Mesenteric fat pad (tissue), 1 donor: Measurements from ENCODE around the gene HSFX3. TPM values are rescaled to one million over a fixed set of nuclear protein-coding genes. Genes with fewer than 3 reads are reported as not detected.
"Not testable (repeated sequence)": the region's sequence is repeated elsewhere in the genome, so short reads cannot be mapped to it uniquely, and the experiment has no call there.

ENCODE experiments used
- DNase-seq: peaks from one replicate; pipeline ENCODE4 v3.0.0-alpha.2; 2020; ENCODE audit warnings: low spot score
- long read RNA-seq: library from polyadenylated mRNA; unstranded; transcript quantifications from one replicate; pipeline ENCODE4 v2.0.0, GENCODE V29; 2020
- total RNA-seq: library from RNA; stranded (reverse); fragmentation: NEBNext Ultra II Directional; extraction: Animal tissue kit (Norgen Biotek cat#: 25700); gene quantifications from one replicate; pipeline ENCODE4 v1.2.1, GENCODE V29; 2021
- donor health status: DM: yes; HTN: yes; CAD: no.

The HSFX3 gene
- total RNA-seq: not detected
- long read RNA-seq: 0 reads

DNA sequence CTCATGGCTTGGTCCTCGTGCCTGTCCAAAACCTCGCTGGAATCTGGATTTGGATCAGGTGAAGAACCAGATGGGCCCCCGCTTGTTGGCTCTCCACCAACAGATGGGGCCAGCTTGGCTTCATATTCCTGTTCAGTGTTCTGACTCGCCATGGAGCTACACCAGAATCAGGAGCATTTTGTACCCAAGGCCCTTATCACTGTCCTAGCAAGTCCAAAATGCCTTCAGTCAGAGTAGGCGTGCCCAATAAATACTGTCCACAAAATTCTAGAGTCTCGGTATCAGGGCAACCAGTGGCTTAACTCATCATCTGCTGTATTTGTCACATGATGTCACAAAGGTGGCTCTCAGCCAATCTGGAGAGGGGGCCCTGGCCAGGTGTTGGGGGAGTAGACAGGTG is at the start of gene HSFX3:
HSFX3 (minus strand) TSS at position 224 of the 400 bp plus-strand sequence; CDS start at position 152, 72 bp downstream.
- not testable (repeated sequence) for DNase-seq

- not testable (repeated sequence) for DNase-seq
These were observed 48.9 kb upstream of the HSFX3 start for GRCh38 chrX:149598603-149599002.

- not testable (repeated sequence) for DNase-seq
These were observed 46.2 kb upstream of the HSFX3 start for GRCh38 chrX:149595943-149596342.

DNA sequence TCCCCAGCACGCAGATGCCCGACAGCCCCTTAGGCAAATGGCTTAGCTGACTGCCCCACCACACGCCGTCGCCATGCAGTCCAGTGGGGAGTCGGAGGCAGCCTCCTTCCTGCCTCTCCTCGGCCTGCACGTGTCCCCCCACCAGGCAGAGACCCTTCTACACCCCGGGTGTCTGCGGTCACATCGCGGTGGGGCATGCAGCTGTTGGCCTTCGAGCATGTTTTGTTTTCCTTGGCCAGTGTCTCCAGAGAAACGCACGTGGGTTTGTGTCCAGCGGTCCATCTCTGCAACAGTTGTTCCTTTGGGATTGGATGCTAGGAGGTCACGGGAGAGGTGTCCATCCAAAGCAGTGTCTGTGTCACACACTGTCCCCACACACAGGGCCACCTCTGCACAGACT is 45.5 kb upstream of the HSFX3 start, which contains the start of gene HSFX2:
HSFX2 (minus strand) TSS at position 101 of the 400 bp plus-strand sequence. CDS start 614 bp downstream, outside the sequence.
- not testable (repeated sequence) for DNase-seq

DNA sequence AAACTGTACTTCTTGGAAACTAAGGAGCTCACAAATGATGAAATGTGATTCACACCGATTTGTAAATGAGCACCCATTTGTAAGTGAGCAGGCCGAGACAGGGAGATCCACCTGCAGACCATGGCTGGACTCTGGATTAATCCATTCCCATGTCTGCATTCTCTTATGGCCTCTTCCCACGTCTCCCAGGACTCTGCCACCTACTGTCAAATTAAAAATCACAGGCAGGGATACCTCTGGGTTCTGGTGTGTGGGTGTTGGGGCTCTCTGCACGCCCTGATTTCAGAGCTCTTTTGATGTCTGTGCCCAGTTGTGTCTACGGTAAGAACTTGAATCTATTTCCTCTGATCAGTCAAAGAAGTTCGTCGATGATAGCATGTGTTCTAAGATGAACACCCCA is 41.3 kb upstream of the HSFX3 start:
- DNase-seq: not testable (repeated sequence)

DNA sequence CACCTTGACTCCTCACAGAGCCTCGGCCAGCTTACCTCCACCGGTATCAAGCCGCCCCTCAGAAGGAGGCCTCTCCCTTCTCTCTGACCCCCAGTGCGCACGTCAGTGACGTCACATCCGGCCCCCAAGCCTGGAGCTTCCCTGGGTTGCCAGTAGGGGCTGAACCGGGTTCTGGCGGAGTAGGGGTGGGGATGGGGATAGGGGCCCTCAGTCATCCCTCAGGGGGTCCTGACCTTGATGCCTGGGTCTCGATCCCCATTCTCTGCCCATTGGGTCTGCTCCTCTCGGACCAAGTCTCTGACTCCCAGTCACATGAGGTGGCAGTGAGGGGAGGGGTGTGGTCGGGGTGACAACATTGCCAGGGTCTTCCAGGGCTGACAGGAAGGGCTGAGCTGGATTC is 37.6 kb upstream of the HSFX3 start, which contains the start of gene MAGEA9B:
MAGEA9B (minus strand) TSS at position 101 of the 400 bp plus-strand sequence. CDS start 4,280 bp downstream, outside the sequence.
- DNase-seq: not testable (repeated sequence)

DNA sequence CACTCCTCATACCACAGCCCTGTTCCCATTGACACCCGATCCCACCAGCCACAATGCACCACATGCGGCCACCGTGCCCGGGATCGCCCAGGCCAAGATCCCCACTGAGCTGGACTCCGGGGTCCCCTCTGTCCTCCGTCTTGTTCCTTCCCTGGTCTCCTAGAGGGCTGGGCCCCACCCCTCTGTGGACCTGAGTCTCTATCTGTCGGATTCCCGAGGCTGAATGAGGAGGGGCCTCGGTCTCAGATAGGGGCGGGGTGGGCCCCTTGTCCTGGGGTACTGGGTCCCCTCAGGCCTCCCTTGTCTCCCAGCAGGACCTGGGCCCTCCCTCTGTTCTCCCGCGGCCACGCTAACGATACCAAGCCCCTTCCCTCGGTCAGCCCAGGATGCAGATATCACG is 35.9 kb upstream of the HSFX3 start:
- DNase-seq: not testable (repeated sequence)

DNA sequence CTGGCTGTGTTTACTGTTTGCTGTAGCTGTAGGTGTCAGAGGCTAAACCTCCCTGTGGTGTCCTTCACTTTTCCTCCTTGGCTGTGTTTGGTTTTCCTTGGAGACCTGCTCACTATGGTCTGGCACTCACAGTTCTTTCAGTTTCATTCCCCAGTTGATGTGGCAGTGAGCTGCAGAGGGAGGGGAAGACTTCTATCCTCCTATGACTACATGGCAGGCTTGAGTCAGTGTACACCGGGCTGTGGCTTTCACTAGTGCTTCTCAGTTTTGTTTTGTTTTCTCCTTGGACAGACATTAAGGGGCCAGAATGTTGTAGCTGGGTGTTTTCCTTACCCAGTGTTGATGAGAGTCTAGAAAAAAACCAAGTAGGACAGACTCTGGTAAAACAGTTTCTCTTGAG is 23.7 kb upstream of the HSFX3 start:
- DNase-seq: not testable (repeated sequence)

- no peak for DNase-seq
These were observed 23.0 kb upstream of the HSFX3 start for GRCh38 chrX:149572743-149573142.

GRCh38 chrX:149571770-149572169 is 22.0 kb upstream of the HSFX3 start:
- DNase-seq: no peak

GRCh38 chrX:149570668-149571067 is 20.9 kb upstream of the HSFX3 start:
- DNase-seq: no peak

DNA sequence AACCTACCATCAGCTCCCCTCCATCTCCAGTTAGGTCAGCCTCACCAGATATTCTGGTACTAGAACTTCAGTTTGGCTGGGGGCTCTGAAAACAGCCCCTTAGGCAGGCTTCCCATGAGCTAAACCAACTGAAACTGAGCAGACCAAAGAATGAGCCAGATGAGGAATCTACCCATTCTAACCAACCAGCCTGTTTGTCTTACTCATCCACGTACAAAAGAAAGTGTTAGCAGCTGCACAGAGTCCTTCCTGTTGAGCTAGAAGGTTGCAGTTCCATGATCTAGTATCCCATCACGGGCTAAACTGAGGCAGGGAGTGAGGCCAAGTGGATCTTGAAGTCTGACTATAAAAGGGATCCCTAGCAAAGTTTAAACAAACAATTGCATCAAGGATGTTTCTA is 20.0 kb upstream of the HSFX3 start:
- no peak for DNase-seq

DNA sequence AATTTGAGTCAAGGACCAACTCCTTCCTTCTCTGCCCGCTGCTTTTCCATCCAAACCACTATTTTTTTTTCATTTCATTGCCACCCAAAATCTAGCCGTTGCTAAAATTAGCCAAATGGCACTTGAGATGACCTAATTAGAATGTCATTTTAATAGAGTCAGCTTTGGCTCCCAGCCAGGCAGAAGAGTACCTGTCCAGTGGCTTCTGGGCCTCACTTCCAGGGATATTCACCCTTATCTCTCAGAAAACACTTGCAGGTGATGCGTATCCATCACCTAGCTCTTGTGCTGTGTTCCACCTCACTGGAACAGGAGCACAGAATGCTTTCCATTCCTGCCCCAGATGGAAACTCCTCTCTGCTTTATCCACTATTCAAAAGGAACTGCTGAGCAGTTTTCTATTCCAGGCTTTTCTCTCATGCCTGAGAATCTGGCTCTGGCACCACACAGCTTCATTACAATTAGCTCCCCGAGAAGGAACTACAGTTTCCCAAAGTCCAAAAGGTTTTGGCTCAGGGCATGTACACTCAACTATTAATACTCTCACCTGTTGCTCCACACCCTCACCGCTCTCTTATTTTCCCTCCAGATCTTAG is 19.1 kb upstream of the HSFX3 start:
- DNase-seq: no peak

DNA sequence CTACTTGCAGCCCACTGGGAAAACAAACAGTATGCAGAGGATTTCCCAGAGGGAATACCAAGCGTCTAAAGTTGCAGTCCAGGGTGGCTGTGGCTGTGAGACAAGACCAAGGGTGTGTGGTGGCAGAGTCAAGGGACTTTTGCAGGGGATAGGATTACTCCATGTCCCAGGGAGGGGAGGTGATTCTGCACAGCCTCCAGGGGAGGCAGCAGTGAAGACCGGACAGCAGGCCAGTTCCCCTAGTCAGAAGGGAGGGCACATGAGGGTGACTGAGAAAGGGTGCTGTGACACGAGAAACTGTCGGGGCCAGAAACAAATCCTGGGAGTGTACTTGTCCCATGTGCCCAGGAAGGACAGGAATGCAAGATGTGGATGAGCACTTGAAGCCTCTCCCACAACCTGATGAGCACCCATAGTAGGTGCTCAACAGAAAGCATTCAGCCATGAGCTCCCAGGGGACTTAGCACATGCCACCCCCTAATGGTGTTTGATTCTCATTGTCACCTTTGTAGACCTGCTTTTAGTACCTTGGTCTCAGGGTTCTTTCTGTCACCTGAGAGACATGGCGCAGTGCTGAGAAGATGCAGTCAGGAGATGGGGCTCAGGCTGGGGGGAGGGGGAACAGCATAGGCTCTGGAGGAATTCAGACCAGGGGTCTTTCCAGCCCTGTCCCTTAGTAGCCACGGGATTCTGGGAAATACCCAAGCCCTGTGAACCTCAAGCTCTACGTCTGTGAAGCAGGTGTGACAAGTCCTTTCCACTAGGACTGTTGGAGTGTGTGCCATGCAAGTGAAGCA is 18.1 kb upstream of the HSFX3 start:
- no peak for DNase-seq

DNA sequence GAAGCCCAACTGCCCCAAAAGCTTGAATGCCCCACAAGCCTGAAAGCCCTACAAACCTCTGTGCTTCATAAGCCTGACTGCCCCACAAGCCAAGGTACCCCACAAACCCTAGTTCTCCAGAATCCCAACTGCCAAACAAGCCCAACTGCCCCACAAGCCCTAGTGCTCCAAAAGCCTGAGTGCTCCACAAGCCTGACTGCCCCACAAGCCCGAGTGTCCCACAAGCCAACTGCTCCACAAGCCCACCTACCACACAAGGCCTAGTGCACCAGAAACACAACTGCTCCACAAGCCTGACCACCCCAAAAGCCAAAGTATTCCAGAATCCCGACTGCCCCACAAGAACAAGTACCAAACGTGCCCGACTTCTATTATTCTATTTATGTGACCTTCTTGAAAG is 13.6 kb upstream of the HSFX3 start:
- DNase-seq: no peak

DNA sequence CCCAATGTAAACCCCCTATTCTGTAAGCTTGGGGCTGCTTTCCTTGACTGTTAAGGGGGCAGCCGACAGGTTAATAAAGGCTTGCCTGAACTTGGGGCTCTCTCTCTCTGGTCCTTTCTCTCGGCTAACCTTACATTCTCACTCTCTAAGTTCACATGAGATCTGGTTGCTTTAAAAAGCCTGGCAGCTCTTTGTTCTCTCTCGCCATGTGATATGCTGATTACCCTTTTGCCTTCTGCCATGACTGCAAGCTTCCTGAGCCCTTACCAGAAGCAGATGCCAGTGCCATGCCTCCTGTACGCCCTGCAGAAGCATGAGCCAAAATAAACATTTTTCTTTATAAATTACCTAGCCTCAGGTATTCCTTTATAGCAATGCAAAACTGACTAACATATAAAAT is 5.5 kb upstream of the HSFX3 start:
- not testable (repeated sequence) for DNase-seq

DNA sequence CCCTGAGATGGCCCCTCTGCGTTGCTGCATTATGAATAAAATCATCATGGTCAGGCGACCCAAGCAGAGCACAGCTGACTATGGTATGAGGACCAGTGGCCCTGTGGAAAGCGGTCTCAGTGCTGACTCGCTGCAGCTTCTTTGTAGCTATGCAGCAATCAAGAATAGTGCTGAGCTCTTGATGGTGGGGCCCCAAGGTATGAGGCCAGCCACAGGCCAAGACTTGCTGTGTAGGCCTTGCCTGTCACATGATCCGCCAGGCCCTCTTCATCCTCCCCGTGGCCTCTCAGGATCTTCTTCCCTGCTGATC is 2.2 kb upstream of the HSFX3 start:
- DNase-seq: not testable (repeated sequence)

DNA sequence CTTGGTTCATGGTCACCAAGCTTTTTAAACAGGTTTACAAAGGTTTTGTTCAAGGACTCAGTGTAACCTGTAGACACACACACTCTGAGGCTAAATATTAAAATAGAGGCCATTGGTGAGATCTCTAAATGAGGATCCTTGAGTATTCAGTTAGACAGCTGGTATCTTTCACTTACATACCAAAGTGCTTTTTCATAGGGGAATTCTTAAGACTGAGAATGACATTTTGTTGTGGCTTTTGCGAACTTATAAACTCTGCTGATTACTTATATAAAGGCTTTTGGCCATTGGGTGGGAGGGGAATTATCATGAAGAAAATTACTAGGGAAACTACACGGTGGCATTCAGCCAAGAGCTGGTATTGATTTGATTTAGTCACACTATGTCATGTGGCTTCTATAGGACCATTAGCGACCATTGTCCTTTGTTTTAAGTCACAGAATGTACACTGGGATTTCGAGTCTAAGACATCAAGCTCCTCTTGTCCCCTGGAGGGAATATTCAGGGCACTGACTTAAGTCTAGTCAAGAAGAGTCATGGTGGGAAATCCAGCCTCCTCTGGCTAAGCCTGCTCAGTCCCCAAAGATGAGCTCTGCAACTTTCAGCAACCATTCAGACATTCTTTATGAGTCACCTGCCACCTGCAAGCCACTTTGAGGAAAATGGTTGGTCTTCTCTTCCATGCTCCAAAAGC is 1.7 kb upstream of the HSFX3 start:
- DNase-seq: not testable (repeated sequence)

DNA sequence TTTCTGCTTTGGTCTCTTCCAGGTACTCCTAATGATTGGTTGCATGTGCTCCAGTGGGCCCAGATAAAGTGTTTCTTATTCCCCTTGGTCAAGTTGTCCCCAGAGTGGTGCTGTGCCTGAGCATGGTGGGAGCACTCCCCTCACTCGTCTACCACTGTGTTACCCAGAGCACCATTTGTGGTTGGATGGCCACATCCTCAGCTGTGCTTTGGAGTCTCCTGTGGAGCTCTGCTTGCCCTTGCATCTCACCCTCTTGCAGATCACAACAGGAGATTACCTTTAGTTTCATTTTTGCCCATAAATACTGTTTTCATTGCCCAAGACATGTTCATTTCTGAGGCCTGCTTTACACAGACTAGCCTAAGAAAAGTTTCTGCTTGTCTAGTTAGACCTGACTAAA is 730 bp upstream of the HSFX3 start:
- DNase-seq: not testable (repeated sequence)

- DNase-seq: not testable (repeated sequence)
These were observed 1.9 kb downstream of the HSFX3 start for GRCh38 chrX:149547782-149548181.

- not testable (repeated sequence) for DNase-seq
These were observed 2.8 kb downstream of the HSFX3 start for GRCh38 chrX:149546962-149547361.
